Mucosa of descending colon (tissue), 3 donors: ENCODE measurements around the gene HTRA3. TPM values are rescaled to one million over a fixed set of nuclear protein-coding genes. Genes with fewer than 3 reads are reported as not detected.

Experiments
- ATAC-seq: fragments of 200-7000 bp; cut with Tn5 transposase; one replicate; pipeline ENCODE4 v1.9.1; 2020; ENCODE audit warnings: mild to moderate bottlenecking, moderate library complexity
- DNase-seq, 3 donors: peaks; one replicate each; pipeline ENCODE4 v3.0.0-alpha.2; 2020
- H3K36me3 ChIP-seq: fragments of 200-600 bp; one replicate; pipeline ENCODE4 v1.8.0; 2021; ENCODE audit warnings: low read depth, mild to moderate bottlenecking
- H3K4me1 ChIP-seq: fragments of 200-600 bp; one replicate; pipeline ENCODE4 v1.8.0; 2021; ENCODE audit warnings: low read depth, mild to moderate bottlenecking
- H3K4me3 ChIP-seq: fragments of 200-600 bp; one replicate; pipeline ENCODE4 v1.8.0; 2021; ENCODE audit warnings: mild to moderate bottlenecking
- H3K9me3 ChIP-seq: fragments of 200-600 bp; one replicate; pipeline ENCODE4 v1.8.0; 2021; ENCODE audit warnings: mild to moderate bottlenecking
- CTCF ChIP-seq: fragments of 200-600 bp; IDR thresholded peaks from one replicate; pipeline ENCODE4 v1.8.0; 2022; ENCODE audit warnings: antibody characterized with exemption, mild to moderate bottlenecking
- intact Hi-C, 2 donors: fragments of 100-400 bp; cut with DNase I in 1 of 2; cut with micrococcal nuclease in 1 of 2; formaldehyde crosslinking; loops; one replicate each; pipeline versions ENCODE4 v1.11.0 to v1.11.1; 2022; cut with DNase I, micrococcal nuclease
- total RNA-seq, 3 donors: library from RNA; stranded (reverse); fragmentation: NEBNext Ultra II Directional in 2 of 3; extraction: Animal tissue kit (Norgen Biotek cat#: 25700) in 2 of 3; gene quantifications; one replicate each; pipeline versions ENCODE4 v1.2.1 to v1.2.4, GENCODE V29; 2021 to 2023
- donor health status: DM: no; HTN: no; CAD: no; lungs with moderate emphysema.
- donor health status: DM: no; HTN: no; CAD: no.
- donor health status: DM: no; HTN: yes; CAD: no.

Gene HTRA3
- total RNA-seq, 3 donors from 2014 or later = 2.5 to 18.5 (median 4.2) TPM

DNA sequence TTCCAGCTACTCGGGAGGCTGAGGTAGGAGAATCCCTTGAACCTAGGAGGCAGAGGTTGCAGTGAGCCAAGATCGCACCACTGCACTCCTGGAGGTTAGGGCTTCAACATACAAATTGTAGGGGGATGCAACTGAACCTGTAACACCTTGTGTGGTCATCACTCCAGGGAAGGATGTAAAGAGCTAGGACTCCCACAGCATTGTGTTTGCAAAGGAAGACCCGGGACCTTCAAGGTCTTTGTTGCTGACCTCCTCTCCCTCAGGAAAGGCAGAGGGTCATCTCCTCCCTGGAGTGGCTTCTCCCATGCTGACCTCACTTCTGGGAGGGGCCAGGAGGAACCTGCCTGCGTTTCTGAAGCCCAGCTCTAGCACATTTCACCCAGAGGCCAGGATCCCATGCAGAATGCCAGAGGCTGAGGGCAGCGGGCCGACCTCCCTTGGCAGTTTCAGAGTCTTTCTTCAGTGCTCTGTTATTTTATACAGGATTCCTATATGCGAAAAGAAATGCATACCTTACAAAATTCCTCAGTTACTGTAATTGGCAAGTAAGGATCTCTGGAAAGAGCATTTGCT lies 80.2 kb downstream of the HTRA3 start:
- H3K4me3 ChIP-seq = no peak overlapping the region
- no peaks in the 10 kb centered on the region for H3K9me3 ChIP-seq
- no peaks in the 10 kb centered on the region for H3K4me1 ChIP-seq
- no peak for TF ChIP-seq CTCF
- intact Hi-C loops = no loop called here
- no peaks in the 10 kb centered on the region for H3K36me3 ChIP-seq
- no peak for DNase-seq
- no peak for ATAC-seq

- intact Hi-C loops = no loop called here
- no peaks in the 10 kb centered on the region for H3K4me1 ChIP-seq
- ATAC-seq = no peak
- no peak for TF ChIP-seq CTCF
- H3K4me3 ChIP-seq = no peak overlapping the region
- no peaks in the 10 kb centered on the region for H3K36me3 ChIP-seq
- H3K9me3 ChIP-seq = no peaks in the 10 kb centered on the region
- DNase-seq = no peak
Measured at GRCh38 chr4:8350352-8350751, 80.8 kb downstream of the HTRA3 start.

GRCh38 chr4:8350841-8351461 lies 81.4 kb downstream of the HTRA3 start:
- no peak for ATAC-seq
- intact Hi-C loops = no loop called here
- no peak for DNase-seq
- TF ChIP-seq CTCF = no peak
- H3K4me1 ChIP-seq = no peaks in the 10 kb centered on the region
- no peak overlapping the region for H3K4me3 ChIP-seq
- no peaks in the 10 kb centered on the region for H3K36me3 ChIP-seq
- no peaks in the 10 kb centered on the region for H3K9me3 ChIP-seq

GRCh38 chr4:8351931-8352367 lies 82.4 kb downstream of the HTRA3 start:
- Histone ChIP-seq H3K4me3 (no peak overlapping the region), H3K9me3 (no peaks in the 10 kb centered on the region), H3K4me1 (no peaks in the 10 kb centered on the region), H3K36me3 (no peaks in the 10 kb centered on the region)
- intact Hi-C loops = no loop called here
- no peak for TF ChIP-seq CTCF
- ATAC-seq (no peak), DNase-seq (no peak)

DNA sequence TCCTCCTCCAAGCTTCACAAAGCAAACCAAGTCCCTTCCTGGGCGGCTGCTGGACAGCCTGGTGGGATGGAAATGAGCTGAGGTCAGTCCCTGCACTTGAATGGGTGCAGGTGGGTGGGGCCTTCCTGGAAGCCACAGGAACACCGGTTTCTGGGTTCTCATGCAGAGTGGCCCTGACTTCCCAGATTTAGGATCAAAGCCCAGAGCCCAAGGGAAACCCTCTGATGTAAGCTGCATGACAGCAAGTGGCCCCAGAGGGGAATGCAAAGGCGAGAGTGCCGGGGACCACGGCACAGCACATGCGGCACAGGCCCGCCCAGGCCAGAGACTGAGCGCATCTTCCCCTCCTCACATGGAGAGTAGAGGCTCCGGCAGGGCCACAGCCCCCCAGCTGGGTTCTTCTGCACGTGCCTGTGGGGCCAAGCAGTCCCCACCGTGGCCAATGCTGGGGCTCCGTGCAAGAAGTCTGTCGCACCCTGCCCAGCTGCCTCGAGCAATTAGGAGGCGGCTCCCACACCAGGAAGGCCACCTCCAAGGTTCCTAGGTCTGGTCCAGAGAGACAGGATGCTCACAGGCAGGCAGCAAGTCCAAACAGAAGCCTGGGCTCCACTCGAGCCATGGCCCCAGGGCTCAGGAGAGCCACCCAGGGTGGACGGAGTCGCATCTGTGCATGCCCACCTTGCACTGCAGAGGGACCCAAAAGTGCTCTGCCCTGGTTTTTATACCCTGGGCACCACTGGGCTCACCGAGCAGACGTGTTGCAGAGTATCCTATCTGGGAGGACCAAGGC lies 83.0 kb downstream of the HTRA3 start:
- ATAC-seq (no peak), DNase-seq (no peak)
- Histone ChIP-seq H3K9me3 (no peaks in the 10 kb centered on the region), H3K4me3 (no peak overlapping the region), H3K36me3 (no peaks in the 10 kb centered on the region), H3K4me1 (no peaks in the 10 kb centered on the region)
- intact Hi-C loops = no loop called here
- no peak for TF ChIP-seq CTCF
